OCI-LY3 (cell line): Measurements from ENCODE around the gene L3MBTL1.

Experiments used
- H2AFZ ChIP-seq: fragments of 200-600, 300-600 bp; shearing (Covaris generic); 2 replicates; pipeline ENCODE4 v1.6.0; 2014; ENCODE audit warnings: antibody characterized with exemption, low read depth, low read length
- H3K27ac ChIP-seq: fragments of 200-600, 300-600 bp; sonication (generic); 2 replicates; pipeline ENCODE4 v1.5.1; 2014; ENCODE audit warnings: mild to moderate bottlenecking, low read length, moderate library complexity, mixed read lengths
- H3K27me3 ChIP-seq: fragments of 200-600, 300-600 bp; sonication (generic); 2 replicates; pipeline ENCODE4 v1.6.1; 2014; ENCODE audit warnings: low read depth, low read length, mixed read lengths
- H3K36me3 ChIP-seq: fragments of 200-600, 300-600 bp; sonication (generic); replicated peaks from 2 replicates; pipeline ENCODE3; 2014; ENCODE audit warnings: low read depth, low read length, mixed read lengths
- H3K4me1 ChIP-seq: fragments of 300-600, 200-600 bp; sonication (generic); 2 replicates; pipeline ENCODE4 v1.6.1; 2014; ENCODE audit warnings: low read length, mixed read lengths
- H3K4me2 ChIP-seq: fragments of 200-600, 300-600 bp; sonication (generic); 2 replicates; pipeline ENCODE4 v1.6.1; 2014; ENCODE audit warnings: low read length, mixed read lengths
- H3K4me3 ChIP-seq: fragments of 300-600, 200-600 bp; sonication (generic); 2 replicates; pipeline ENCODE4 v1.5.1; 2014; ENCODE audit warnings: antibody characterized with exemption, mild to moderate bottlenecking, low read length, moderate library complexity
- H3K79me2 ChIP-seq: fragments of 300-600, 200-600 bp; shearing (Covaris generic); 2 replicates; pipeline ENCODE4 v1.6.1; 2014; ENCODE audit warnings: mild to moderate bottlenecking, low read length, mixed read lengths
- H3K9ac ChIP-seq: fragments of 300-600, 200-600 bp; shearing (Covaris generic); 2 replicates; pipeline ENCODE4 v1.6.0; 2014; ENCODE audit warnings: mild to moderate bottlenecking, low read length, moderate library complexity
- H3K9me3 ChIP-seq: fragments of 200-600, 300-600 bp; shearing (Covaris generic); 2 replicates; pipeline ENCODE4 v1.6.1; 2014; ENCODE audit warnings: low read length, mixed read lengths; ENCODE audit not compliant: insufficient read depth
- H4K20me1 ChIP-seq: fragments of 200-600, 300-600 bp; sonication (generic); 2 replicates; pipeline ENCODE4 v1.6.1; 2016; ENCODE audit warnings: low read length, mixed read lengths; ENCODE audit not compliant: insufficient read depth
- EZH2phosphoT487 ChIP-seq: fragments of 200-600 bp; shearing (Covaris generic); IDR thresholded peaks from 2 replicates; pipeline ENCODE4 v1.6.1; 2018; ENCODE audit warnings: antibody characterized with exemption, mixed run types, low read depth
- TF ChIP-seq, protein P1 (sequence below): fragments of 200-600, 300-600 bp; sonication (generic); IDR thresholded peaks from 2 replicates; pipeline ENCODE4 v1.5.1; 2014; ENCODE audit warnings: antibody characterized with exemption, low read length, low read depth

Gene L3MBTL1

DNA sequence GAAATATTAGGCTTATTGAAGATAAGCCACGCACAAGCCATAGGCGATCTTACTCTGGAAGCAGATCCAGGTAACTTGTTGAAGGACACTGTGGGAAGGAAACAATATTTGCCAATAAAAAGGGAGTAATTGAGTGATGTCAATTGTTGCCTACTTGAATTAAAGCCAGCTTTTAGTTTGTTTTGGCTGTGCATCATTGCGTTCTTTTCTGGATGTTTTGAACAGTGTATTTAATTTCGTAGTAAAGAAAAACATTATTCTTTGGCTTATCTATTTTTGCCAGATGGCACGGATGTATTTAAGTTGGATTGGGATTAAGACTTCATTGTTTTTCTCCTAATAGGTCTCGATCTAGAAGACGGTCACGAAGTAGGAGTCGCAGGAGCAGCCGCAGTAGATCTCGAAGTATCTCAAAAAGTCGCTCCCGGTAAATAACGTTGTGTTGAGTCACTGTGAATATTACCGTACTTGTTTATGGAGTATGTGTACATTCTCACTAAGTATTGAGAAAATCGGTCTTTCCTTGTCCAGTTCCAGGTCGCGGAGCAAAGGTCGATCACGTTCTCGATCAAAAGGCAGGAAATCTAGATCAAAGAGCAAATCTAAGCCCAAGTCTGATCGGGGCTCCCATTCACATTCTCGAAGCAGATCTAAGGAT, 47.2 kb upstream of the L3MBTL1 start:
- peaks cover 11% of the 10 kb centered on the region for H3K4me1 ChIP-seq
- no peak overlapping the region for H3K4me2 ChIP-seq
- no peaks in the 10 kb centered on the region for H3K9me3 ChIP-seq
- no peak overlapping the region for H3K4me3 ChIP-seq
- TF ChIP-seq, protein P1, sequence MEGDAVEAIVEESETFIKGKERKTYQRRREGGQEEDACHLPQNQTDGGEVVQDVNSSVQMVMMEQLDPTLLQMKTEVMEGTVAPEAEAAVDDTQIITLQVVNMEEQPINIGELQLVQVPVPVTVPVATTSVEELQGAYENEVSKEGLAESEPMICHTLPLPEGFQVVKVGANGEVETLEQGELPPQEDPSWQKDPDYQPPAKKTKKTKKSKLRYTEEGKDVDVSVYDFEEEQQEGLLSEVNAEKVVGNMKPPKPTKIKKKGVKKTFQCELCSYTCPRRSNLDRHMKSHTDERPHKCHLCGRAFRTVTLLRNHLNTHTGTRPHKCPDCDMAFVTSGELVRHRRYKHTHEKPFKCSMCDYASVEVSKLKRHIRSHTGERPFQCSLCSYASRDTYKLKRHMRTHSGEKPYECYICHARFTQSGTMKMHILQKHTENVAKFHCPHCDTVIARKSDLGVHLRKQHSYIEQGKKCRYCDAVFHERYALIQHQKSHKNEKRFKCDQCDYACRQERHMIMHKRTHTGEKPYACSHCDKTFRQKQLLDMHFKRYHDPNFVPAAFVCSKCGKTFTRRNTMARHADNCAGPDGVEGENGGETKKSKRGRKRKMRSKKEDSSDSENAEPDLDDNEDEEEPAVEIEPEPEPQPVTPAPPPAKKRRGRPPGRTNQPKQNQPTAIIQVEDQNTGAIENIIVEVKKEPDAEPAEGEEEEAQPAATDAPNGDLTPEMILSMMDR, result no peak
- no peak for TF ChIP-seq EZH2phosphoT487
- peaks cover 65% of the 10 kb centered on the region for H3K79me2 ChIP-seq
- no peaks in the 10 kb centered on the region for H3K27me3 ChIP-seq
- no peak overlapping the region for H3K9ac ChIP-seq
- H3K27ac ChIP-seq, result no peak overlapping the region
- H4K20me1 ChIP-seq, result peaks cover 55% of the 10 kb centered on the region
- peaks cover 54% of the 10 kb centered on the region for H3K36me3 ChIP-seq
- no peak overlapping the region for H2AFZ ChIP-seq

DNA sequence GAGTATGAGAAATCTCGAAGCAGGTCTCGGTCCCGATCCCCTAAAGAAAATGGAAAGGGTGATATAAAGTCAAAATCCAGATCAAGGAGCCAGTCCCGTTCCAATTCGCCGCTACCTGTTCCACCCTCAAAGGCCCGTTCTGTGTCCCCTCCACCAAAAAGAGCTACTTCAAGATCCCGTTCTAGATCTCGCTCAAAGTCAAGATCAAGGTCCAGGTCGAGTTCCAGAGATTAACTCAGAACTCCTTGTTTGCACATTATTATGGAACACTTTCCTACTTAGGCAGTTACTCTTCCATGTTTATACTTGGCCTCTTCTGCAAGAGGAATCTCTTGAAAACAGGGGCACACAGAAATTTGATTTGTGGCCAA, 46.7 kb upstream of the L3MBTL1 start:
- no peaks in the 10 kb centered on the region for H3K27me3 ChIP-seq
- no peak overlapping the region for H3K4me3 ChIP-seq
- no peak overlapping the region for H3K9ac ChIP-seq
- no peak overlapping the region for H2AFZ ChIP-seq
- H3K4me1 ChIP-seq, result peaks cover 11% of the 10 kb centered on the region
- H4K20me1 ChIP-seq, result peaks cover 55% of the 10 kb centered on the region
- H3K27ac ChIP-seq, result no peak overlapping the region
- no peaks in the 10 kb centered on the region for H3K9me3 ChIP-seq
- peaks cover 65% of the 10 kb centered on the region for H3K79me2 ChIP-seq
- peaks cover 60% of the 10 kb centered on the region for H3K36me3 ChIP-seq
- no peak for TF ChIP-seq EZH2phosphoT487
- TF ChIP-seq, protein P1, result no peak
- no peak overlapping the region for H3K4me2 ChIP-seq

DNA sequence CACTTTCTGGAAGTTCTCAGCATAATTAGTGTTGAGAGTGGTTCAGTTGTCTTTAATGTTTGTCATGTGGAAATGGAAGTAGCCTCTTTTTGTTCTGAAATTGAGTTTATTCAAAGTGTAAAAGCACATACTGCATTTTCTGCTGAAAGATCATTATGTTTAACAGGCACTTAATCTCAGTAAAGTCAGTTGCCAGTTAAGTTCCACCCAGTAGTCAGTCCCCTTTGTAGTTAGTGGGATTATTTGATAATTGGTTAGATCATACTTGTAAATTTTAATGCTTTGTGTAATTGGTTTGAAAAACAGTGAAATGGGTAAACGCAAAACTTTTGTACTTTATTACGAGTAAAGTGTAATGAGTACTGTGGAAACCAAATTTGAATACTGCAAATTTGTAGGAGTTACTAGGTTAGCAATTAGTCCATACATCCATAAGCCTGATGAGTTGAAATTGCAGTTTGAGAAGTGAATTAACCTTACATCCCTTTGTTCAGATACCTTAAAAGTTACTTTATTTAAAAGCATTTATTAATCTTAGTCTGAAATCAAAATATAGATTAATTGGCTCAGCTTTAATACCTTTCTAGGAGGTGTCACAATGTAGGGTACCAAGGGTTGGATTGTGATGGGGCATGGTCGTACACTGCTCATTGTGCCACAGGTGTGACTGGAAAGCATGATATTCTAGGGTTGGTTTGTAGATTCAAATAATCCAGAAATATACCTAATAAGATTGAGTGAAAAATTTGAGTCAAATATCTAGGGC, 45.4 kb upstream of the L3MBTL1 start:
- Histone ChIP-seq H3K36me3 (peaks cover 66% of the 10 kb centered on the region), H3K9me3 (no peaks in the 10 kb centered on the region), H3K4me2 (no peak overlapping the region), H3K9ac (no peak overlapping the region), H3K4me1 (peaks cover 7% of the 10 kb centered on the region), H2AFZ (no peak overlapping the region), H3K27me3 (no peaks in the 10 kb centered on the region), H3K79me2 (peaks cover 65% of the 10 kb centered on the region), H3K27ac (no peak overlapping the region), H3K4me3 (no peak overlapping the region), H4K20me1 (peaks cover 55% of the 10 kb centered on the region)
- TF ChIP-seq, protein P1, result no peak
- TF ChIP-seq EZH2phosphoT487, result no peak

DNA sequence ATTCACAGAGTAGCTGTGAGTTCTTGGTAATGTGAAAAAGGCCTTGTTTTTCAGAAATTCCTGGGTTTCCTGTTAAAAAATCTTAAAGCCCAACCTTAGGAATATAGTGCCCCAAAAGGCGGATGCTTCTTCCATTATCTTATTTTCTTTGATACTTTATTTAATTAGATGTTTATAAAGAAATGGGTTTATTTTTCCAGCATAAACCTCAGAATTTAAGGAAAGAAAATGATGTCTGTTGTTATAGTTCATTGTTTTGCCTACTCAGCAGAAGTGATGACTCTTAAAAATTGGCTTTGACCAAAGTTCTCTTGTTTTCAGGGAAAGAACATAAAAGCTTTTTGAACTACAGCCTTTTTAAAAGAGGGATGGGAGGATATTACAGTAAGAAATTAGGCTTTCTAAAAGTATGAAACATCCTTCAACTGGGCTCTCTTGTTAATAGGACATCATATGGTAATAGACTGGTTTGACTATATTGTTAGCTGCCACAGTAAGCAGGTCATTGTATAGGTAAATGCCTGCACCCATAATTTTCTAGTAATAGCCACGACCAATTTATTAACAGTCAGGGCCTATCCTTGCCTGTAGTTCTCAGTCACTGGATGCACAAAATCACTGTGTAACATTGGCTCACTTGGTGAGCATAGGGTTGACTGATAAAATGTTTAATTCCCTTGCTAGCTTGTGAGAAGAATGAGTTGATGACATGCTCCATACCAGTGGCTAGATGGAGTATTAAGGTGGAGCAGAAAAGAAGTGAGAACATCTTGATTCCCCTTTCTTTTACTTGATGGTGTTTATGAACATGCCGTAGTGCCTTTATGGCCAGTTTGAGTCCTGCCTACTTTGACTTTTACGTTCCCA, 44.6 kb upstream of the L3MBTL1 start:
- H3K79me2 ChIP-seq, result peaks cover 63% of the 10 kb centered on the region
- H3K4me1 ChIP-seq, result peaks cover 7% of the 10 kb centered on the region
- H3K9ac ChIP-seq, result no peak overlapping the region
- H3K27ac ChIP-seq, result no peak overlapping the region
- H3K27me3 ChIP-seq, result no peaks in the 10 kb centered on the region
- H3K36me3 ChIP-seq, result peaks cover 66% of the 10 kb centered on the region
- no peaks in the 10 kb centered on the region for H3K9me3 ChIP-seq
- no peak overlapping the region for H3K4me3 ChIP-seq
- no peak overlapping the region for H2AFZ ChIP-seq
- no peak overlapping the region for H3K4me2 ChIP-seq
- peaks cover 55% of the 10 kb centered on the region for H4K20me1 ChIP-seq
- TF ChIP-seq, protein P1, result no peak
- TF ChIP-seq EZH2phosphoT487, result no peak
